ENCODE data around the gene FSTL3.

The FSTL3 gene

GRCh38 chr19:658059-658839 is 17.9 kb upstream of the FSTL3 start:
- TF ChIP-seq, protein P1, sequence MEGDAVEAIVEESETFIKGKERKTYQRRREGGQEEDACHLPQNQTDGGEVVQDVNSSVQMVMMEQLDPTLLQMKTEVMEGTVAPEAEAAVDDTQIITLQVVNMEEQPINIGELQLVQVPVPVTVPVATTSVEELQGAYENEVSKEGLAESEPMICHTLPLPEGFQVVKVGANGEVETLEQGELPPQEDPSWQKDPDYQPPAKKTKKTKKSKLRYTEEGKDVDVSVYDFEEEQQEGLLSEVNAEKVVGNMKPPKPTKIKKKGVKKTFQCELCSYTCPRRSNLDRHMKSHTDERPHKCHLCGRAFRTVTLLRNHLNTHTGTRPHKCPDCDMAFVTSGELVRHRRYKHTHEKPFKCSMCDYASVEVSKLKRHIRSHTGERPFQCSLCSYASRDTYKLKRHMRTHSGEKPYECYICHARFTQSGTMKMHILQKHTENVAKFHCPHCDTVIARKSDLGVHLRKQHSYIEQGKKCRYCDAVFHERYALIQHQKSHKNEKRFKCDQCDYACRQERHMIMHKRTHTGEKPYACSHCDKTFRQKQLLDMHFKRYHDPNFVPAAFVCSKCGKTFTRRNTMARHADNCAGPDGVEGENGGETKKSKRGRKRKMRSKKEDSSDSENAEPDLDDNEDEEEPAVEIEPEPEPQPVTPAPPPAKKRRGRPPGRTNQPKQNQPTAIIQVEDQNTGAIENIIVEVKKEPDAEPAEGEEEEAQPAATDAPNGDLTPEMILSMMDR (IDR thresholded peaks at IDR 0.05; ENCODE audit: control insufficient read depth, extremely low read depth, insufficient read depth), result no peak
- no peak for DNase-seq (ENCODE audit: low read depth)
- no peak overlapping the region for H3K4me3 ChIP-seq (ENCODE audit: low read depth, low read length)

- DNase-seq (ENCODE audit: low read depth), result no peak
- TF ChIP-seq, protein P1 (IDR thresholded peaks at IDR 0.05; ENCODE audit: control insufficient read depth, extremely low read depth, insufficient read depth), result no peak
- H3K4me3 ChIP-seq (ENCODE audit: low read depth, low read length), result no peak overlapping the region
These were observed 17.0 kb upstream of the FSTL3 start for GRCh38 chr19:658916-659839.

GRCh38 chr19:660793-661426 is 15.3 kb upstream of the FSTL3 start:
- DNase-seq (ENCODE audit: low read depth), result no peak
- TF ChIP-seq, protein P1 (IDR thresholded peaks at IDR 0.05; ENCODE audit: control insufficient read depth, extremely low read depth, insufficient read depth), result no peak
- peak overlapping the region; percentile 94 for H3K4me3 ChIP-seq (ENCODE audit: low read depth, low read length)

GRCh38 chr19:661427-662196 is 14.6 kb upstream of the FSTL3 start:
- DNase-seq (ENCODE audit: low read depth), result no peak
- TF ChIP-seq, protein P1 (IDR thresholded peaks at IDR 0.05; ENCODE audit: control insufficient read depth, extremely low read depth, insufficient read depth), result no peak
- peak overlapping the region; percentile 94 for H3K4me3 ChIP-seq (ENCODE audit: low read depth, low read length)

GRCh38 chr19:662207-662961 is 13.8 kb upstream of the FSTL3 start:
- DNase-seq (ENCODE audit: low read depth), result no peak
- TF ChIP-seq, protein P1 (IDR thresholded peaks at IDR 0.05; ENCODE audit: control insufficient read depth, extremely low read depth, insufficient read depth), result no peak
- peak overlapping the region; percentile 94 for H3K4me3 ChIP-seq (ENCODE audit: low read depth, low read length)

Data from LNCaP clone FGC (cell line).